Measurements from ENCODE around the gene GAS6.
"Not testable (repeated sequence)": the region's sequence is repeated elsewhere in the genome, so short reads cannot be mapped to it uniquely, and the experiment has no call there.

The GAS6 gene

DNA sequence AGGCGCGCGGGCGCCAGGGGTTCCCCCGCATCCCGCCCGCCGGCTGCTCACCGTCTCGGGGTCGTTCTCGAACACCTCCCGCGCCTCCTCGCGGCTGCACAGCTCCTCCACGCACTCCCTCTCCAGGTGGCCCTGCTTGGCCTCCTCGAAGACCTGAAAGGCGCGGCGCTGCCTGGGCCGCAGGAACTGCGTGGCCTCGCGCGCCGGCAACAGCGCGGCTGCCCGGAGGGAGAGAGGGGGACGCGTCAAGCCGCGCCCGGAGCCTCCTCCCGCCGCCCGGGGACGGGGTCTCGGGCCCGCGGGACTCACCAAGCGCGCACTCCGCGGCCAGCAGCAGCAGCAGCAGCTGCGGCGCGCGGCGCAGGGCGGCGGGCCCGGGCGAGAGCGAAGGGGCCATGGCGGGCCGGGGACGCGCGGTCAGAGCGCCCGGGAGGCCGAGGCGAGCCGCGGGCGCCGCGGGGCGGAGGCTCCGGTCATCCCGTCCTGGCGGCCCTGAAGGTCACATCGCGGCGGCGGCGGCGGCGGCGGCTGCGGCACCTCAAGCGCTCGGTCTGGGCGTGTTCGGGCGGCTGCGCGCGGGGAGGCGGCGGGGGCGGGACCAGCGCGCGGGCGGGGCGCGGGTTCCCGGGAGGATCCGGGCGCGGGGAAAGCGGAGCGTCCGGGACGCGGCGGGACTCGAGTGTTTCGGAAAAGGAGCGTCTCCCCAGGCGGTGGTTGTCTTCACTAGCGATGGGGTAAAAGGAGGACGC lies at the start of gene GAS6:
Gene GAS6 (minus strand): TSS at position 553 of the 749 bp plus-strand sequence. CDS start 156 bp downstream, at position 397.
- DNase-seq = no peak

DNA sequence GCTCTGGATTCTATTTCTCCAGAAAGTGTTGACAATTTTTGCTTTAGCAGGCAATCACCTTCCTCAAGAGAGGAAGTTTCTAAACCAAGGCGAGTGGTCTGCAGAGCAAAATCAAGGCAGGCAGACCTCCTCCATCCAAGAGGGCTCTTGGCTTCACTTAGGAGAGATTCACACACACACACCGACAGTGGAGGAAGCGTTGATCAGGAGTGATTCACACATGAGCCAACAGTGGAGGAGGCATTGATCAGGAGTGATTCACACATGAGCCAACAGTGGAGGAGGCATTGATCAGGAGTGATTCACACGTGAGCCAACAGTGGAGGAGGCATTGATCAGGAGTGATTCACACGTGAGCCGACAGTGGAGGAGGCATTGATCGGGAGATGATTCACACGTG lies 49.5 kb upstream of the GAS6 start:
- not testable (repeated sequence) for DNase-seq

DNA sequence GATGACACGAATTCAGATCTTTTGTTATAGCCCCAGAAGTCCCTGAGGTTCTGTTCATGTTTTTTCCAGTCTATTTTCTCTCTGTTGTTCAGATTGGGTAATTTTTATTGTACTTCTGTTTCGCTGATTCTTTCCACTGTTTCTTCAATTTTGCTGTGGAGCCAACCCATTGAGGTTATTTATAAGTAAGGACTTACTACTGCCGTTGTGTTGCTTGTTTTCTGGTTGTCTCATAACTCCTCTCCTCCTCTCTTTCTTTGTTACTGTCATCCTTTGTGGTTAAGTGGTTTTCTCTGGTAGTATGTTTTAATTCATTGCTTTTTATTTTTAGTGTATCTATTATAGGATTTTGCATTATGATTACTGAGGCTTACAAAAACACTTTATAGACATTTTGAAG lies 48.7 kb upstream of the GAS6 start:
- DNase-seq = no peak

DNA sequence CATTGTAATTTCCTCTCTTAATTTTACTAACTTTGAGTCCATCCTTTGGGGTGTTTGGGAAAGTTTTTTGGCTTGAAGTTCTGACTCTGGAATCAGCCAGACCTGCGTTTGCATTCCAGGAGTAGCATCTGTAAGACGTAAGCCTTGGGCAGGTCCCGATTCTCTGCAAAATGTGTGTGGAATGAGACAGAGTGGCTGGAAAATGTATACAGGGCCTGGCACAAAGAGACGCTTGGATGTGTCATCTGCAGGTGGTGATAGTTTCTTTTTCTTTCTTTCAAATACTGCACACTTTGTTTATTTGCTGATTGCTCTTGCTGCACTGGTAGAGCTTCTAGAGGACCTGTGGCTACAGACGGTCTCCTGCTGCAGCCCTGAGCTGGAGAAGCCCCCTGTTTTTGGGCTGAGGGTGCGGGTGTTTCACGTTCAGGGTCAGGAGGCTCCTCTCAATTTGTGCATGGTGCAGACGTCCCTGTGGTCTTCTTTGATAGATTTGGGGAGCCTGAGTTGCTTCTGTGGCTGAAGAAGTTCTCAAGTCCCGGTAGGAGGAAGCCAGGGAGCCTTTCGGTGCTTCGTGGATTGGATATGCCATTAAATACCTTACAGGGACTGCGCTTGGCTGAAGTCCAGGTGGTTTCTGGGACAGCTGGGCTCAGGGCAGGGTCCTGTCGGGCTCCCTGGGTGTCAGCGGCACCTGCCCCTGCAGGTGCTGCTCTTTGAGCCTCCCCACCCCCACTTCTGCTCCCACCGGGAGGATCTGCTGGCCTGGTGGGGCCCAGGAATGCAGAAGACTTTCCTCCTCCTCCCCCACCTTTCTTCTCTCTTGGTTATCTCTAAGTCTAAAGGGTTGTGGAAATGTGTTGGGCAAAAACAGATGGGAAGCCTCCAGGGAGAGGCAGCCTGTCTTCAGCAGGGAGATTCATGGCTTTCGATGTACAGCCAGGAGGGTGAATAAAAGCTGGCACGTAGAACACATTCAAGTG lies 44.0 kb upstream of the GAS6 start:
- no peak for DNase-seq

DNA sequence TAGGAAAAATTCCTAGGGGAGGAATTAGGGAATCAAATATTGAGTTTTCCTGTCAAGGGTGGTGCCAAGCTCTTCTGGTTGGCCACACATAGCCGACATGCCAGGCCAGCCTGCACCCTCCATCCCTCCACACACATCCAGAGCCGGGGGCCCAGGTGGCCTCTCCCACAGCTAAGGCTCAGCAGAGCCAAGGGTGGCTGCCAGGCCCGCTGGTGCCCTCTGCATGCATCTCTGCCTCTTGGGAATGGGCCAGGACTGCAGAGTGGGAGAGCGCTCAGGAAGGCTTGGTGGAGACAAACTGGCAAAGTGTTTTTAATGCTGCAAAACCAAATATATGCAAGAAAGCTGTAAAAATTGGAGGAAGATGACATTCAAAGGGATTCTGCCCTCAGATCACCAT lies 42.7 kb upstream of the GAS6 start:
- no peak for DNase-seq

DNA sequence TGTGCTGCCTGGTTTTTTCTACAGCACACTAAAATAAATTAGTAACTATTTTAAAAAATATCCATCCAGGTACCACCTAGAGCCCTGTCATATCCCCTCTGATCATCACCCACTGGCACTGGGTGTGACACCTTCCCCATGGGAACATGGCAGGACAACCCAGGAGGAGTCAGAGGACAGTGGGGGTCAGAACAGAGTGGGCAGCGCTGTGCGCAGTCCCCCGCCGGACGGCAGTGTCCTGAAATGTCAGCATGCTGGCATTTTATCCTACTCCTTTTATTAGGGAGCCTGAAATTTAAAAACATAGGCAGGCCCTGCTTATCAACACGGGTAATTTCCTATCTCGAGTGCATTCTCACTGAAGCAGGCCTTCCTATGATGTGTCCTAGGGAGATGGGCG lies 42.1 kb upstream of the GAS6 start:
- no peak for DNase-seq

DNA sequence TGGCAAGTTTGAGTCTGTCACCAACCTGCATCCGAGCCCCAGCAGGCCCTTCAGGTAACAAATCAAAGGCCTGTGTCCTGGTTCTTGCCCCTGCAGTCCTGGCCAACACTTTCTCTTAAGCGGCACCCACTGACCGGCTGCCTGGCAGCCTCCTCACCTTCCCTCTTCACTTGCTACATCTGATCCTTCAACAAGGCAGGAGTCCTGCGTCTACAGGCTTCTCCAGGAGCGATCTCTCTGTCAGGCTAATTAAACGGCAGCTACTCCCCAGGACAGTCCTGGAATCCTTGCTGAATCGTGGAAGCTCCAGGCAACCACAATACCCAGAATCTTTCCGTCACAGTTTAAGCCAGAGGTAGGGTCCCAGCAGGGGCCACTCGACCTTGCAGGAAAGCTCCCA lies 41.1 kb upstream of the GAS6 start:
- no peak for DNase-seq

DNA sequence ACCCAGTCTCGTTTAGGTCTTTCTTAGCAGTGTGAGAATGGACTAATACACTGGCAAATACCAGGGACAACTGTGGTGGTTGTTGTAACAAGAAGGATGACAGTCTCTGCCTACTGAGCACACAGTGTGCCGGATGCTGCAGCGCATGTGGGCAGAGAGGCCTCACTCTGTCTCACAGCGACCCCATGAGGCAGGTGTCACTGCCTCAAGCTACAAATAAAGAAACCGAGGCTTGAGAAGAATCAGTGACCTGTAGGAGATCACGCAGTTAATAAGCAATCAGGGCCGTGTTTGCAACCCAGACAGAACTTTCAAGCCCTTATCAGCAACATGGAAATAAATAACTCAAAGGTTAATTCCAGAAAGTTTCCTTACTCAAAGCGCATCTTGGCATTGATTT lies 40.5 kb upstream of the GAS6 start:
- DNase-seq = no peak

DNA sequence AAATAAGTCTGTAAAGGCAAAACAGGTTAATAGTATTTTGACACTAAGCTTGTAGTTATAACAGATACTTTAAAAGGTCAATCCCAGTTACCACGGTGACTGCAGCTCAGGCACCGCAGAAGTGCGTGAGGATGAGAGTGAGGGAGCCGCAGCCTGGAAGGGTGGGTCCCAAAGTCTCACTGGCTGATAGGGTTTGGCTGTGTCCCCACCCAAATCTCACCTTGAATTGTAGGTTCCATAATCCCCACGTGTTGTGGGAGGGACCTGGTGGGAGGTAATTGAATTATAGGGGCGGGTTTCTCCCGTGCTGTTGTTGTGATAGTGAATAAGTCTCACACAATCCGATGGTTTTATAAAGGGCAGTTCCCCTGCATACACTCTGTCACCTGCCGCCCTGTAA lies 40.0 kb upstream of the GAS6 start:
- DNase-seq = no peak

DNA sequence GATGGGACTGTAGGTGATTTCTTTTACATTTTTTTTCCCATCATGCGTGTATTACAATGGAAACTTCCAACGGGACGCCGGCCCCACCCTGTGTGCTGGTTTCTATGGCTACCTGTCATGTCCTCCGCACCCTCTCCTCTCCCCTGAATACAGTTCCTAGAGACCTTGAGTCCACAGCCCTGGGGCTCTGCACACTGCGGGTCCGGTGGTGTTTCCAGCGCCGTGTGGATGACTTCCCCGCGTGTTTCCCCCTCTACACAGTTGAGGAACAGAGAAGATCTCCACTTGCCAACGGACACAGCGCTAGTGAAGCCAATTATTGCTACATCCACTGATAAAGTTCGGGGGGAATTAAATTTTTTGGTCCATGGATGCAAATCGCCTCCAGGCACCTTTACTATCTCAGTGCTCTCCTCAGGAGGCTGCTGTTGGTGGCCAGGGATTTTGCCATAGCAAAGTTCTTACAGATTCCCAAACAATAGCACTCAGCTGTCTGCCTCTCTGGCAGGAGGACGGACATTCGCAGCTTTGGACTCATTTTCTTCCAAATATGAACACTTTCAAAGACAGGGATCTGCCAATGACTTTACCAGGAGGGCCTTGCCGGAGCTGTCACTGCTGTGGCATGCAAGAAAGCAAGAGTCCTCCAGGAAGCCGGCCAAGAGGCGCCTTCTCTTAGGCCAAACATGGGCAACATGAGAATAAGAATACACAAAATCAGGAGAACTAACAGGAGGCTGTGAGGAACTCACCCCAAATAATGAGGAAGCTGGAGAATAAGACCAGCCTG lies 39.3 kb upstream of the GAS6 start:
- no peak for DNase-seq

DNA sequence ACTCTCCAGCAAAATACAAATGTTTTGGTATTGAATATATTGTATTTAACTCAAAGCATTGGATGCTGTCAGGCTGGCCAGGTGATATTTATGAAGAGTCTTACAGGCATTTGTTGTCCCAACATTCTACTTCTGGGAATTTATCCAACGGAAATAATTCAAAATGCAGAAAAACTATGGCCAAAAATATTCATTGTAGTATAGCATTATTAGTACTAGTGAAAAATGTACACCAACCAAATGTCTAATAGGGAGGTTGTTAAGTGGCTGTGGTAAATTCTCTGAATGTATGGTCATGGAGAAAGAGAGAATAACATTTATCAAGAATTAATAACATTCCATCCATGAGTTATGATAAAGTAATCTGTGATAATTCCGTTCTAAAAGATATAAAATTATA lies 38.6 kb upstream of the GAS6 start:
- no peak for DNase-seq

DNA sequence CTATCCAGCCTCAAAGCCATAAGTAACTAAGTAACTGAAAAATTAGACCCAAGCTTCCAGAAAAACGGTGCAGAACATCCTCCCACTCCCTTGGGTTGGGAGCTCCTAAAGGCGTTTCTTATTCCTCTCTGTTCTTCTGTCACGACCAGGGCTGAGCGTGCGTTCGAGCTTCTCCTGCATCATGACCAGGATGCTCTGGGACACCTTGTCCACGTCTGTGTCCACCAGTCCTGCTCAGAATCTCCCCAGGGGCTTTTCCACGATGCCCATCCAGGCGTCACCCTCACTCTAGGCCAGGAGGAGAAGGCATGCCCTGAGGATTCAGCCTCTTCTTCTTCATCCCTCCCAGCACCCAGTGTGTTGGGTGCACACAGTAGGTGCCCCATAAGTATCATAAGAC lies 37.8 kb upstream of the GAS6 start:
- DNase-seq = no peak

DNA sequence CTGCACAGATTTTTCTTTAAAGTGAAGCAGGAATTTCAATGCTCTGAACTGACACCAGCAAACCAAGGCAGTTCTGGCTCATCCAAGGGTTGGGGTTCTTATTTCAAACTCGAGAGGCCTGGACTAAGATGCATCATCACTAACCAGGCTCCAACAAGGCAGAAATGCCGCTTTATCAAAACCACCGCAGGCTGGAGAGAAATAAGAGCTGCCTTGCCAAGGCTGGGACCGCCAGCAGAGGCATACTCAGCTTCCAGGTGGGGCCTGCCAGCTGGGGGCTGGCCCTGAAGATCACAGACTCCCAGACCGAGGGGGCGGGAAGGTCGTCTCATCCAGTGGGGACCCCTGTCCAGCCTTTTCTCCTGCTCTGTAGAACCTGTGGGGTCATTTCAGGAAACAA lies 37.4 kb upstream of the GAS6 start:
- no peak for DNase-seq

DNA sequence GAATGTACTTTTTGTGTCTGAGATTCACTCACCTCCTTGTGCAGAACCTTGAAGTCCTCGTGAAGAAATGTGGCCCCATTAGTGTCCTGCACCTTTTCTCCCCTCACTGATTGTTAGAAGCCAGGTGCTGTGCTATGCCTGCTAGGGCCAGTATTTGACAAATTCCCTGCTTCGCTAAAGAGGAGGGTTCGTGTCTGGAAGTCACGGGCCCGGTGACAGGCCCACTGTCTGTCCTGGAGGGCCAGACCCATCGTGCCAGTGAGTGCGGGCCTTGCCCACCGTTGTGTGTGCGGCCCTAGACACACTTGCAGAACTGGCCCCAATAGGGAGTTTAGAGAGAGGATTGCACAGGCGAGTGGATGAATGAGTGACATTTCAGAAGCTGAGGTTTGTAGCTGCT lies 36.8 kb upstream of the GAS6 start:
- no peak for DNase-seq

DNA sequence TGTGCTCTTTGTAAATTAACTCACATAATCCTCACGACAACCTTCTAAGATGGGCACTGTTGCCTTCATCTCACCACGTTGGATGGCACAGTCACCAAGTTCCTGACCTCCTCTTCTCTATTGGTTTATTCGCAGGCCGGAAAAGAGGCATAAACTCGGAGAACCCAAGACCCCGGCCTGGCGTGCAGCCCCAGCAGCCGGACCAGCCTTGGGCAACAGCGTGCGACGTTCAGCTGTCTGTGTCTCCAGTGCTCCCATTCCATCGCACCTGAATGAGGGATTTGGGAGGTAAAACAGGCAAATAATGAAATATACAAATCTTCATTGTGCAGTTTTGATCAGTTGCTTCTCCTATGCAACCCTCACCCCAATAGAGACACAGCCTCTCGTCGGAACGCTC lies 34.5 kb upstream of the GAS6 start:
- no peak for DNase-seq

DNA sequence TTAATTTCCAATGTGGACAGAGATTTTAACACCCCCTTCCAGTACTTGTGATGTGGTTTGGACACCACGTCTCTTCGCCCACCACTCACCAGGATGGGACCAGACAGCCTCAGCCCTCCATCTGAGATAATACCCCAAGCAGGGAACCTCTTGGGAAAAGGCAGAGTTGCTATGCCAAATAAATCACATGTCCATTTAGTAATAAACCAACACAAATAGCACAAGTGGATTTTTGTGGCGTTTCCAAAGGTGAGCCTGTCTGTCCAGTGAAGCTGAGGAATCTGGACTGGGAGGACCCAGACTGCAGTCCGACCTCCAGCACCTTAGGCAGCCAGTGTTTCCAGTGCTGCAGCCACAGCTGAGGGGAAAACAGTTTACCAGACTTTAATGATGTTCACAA lies 34.1 kb upstream of the GAS6 start:
- DNase-seq = no peak

DNA sequence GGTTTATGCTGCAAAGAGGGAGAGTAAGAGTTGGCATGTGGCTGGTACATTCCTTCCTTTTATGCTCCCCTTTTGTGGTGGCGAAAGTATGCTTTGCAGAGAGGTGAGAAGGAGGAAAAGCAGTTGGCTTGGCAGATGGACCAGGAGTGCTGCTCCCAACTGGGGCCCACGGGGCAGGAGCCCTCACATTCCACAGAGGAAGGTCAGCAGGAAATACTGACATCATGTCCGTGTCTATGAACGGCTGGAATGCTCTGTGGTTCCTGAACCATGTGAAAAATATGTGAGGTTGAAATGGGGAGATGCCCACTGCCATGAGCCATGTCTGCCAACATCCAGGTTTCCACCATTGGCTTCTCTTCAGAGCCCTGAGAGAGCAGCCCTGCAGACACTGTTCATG lies 33.3 kb upstream of the GAS6 start:
- no peak for DNase-seq

DNA sequence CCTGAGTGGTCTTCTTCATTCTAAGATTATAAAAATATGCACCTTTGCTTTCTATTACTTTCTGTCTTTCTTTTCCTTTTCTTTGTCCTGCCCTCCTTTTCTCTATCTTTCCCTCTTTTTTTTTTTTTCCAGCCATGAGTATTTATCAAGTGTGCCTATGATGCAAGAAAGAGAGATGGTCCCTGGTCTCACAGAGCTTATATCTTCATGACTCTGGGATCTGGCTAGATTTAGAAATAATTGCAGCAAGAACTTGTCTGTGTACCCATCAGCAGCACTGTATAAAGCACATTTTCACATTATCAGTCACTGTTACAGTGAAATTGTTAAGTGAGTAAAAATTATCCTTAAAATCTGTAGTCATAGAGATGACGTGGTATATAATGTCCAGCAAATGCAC lies 31.6 kb upstream of the GAS6 start:
- no peak for DNase-seq

DNA sequence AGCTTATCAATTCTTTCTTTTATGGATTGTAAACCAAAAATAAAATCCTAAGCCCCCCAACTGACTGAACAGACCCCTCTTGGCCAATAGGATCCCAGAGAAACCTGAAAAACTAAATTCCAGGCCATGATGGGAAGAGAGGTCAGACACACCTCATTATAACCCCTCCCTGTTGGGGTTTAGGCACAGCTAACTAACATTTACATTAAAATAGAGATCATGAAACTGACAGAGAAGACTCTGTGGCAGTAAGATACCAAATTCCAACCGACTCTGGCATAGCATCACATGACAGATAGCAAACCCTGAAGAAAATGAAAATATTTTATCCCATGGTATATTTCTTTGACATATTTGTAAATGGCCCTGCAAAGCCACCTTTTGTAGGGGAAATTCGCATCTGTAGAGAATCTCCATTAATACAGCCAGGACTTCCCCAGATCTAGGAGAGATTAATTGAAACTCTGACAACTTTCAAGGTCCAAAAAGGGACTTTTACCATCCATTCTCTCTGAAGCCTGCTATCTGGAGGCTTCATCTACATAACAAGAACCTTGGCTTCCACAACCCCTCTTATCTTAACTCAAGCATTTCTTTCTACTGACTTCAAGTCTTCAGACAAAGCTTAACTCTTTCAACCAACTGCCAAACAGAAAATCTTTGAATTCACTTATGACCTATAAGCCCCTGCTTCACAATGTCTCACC lies 27.1 kb upstream of the GAS6 start:
- DNase-seq = no peak

DNA sequence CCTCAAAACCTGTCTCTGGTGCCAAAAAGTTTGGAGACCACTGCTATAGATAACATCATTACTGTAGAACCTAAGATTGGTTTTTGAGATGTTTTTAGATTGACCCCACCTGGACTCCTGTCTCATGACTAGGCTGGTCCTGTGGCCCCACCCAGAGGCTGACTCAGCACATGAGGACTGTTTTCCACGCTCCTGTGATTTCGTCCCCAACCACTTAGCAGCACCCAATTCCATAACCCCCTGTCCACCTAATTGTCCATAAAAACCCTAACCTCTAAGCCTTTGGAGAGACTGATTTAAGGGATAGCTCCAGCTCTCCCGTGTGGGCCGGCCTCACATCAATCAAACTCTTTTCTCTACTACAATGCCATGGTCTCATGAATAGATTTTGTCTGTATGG lies 25.6 kb upstream of the GAS6 start:
- no peak for DNase-seq

DNA sequence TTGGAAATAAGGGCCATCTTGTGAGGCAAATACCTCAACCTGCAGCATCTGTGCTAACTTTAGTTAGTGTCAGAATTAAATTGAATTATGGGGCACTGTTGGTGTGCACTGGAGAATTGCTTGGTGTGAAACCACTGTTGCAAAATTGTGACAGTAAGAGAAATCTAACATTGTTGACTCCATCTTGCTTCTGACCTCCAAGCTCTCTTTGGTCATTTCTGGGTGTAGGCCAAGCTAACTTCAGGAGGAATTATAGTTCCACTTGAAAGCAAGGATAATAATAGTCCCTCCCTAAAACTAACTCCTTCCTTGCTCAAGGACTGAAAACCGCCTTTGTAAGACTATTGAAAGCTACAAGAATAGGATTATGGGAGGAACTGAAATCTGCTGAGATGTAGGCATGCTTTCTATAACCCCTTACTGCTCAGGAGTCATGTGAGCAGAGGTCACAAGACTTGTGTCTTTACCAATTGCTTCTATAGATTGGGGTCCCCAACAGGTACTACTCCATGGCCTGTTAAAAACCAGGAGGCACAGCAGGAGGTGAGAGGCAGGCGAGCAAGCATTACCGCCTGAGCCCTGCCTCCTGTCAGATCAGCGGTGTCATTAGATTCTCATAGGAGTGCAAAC lies 24.9 kb upstream of the GAS6 start:
- DNase-seq = no peak

DNA sequence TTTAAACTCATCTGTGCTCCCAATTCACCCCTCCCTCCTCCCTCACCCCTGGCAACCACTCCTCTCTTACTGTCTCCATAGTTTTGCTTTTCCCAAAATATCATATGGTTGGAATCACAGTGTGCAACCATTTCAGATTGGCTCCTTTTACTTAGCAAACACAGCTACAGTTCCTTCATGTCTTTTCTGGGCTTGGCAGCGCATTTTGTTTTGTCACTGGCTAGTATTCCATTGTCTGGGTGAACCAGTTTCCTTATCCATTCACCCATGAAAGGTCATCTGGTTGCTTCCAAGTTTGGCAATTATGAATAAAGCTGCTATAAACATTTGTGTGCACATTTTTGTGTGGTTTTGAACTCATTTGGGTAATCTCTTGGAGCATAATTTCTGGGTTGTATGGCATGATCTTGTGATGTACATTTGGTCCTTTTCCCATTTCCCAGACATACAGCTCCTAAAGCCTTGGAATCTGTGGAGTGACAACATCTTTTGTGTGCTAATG lies 23.9 kb upstream of the GAS6 start:
- DNase-seq = no peak
